ENCODE data around the gene FEZ2. TPM values are rescaled to one million over a fixed set of nuclear protein-coding genes. Genes with fewer than 3 reads are reported as not detected.

FEZ2 gene
- total RNA-seq, 1 experiment from 2014 or later: 16.9 TPM

- H3K4me3 ChIP-seq (ENCODE audit: insufficient read depth, low read depth, low read length): no peak overlapping the region
- H3K36me3 ChIP-seq (replicated peaks; ENCODE audit: control insufficient read depth, insufficient read depth, low read length): peaks cover 19% of the 10 kb centered on the region
- H3K27me3 ChIP-seq (ENCODE audit: control insufficient read depth, insufficient read depth, low read length): no peaks in the 10 kb centered on the region
- no peak for DNase-seq
Observed at GRCh38 chr2:36516136-36516870, 81.7 kb downstream of the FEZ2 start.

- no peaks in the 10 kb centered on the region for H3K27me3 ChIP-seq (ENCODE audit: control insufficient read depth, insufficient read depth, low read length)
- DNase-seq: no peak
- H3K36me3 ChIP-seq (replicated peaks; ENCODE audit: control insufficient read depth, insufficient read depth, low read length): peaks cover 19% of the 10 kb centered on the region
- no peak overlapping the region for H3K4me3 ChIP-seq (ENCODE audit: insufficient read depth, low read depth, low read length)
Observed at GRCh38 chr2:36515538-36515937, 82.4 kb downstream of the FEZ2 start.

- no peak for DNase-seq
- Histone ChIP-seq H3K4me3 (ENCODE audit: insufficient read depth, low read depth, low read length) (no peak overlapping the region), H3K36me3 (replicated peaks; ENCODE audit: control insufficient read depth, insufficient read depth, low read length) (peaks cover 16% of the 10 kb centered on the region), H3K27me3 (ENCODE audit: control insufficient read depth, insufficient read depth, low read length) (no peaks in the 10 kb centered on the region)
Observed at GRCh38 chr2:36513661-36514060, 84.3 kb downstream of the FEZ2 start.

GRCh38 chr2:36512705-36513104, 85.3 kb downstream of the FEZ2 start:
- Histone ChIP-seq H3K4me3 (ENCODE audit: insufficient read depth, low read depth, low read length) (no peak overlapping the region), H3K36me3 (replicated peaks; ENCODE audit: control insufficient read depth, insufficient read depth, low read length) (peaks cover 16% of the 10 kb centered on the region)

GRCh38 chr2:36511858-36512603, 85.9 kb downstream of the FEZ2 start:
- no peaks in the 10 kb centered on the region for H3K27me3 ChIP-seq (ENCODE audit: control insufficient read depth, insufficient read depth, low read length)
- no peak for DNase-seq
- H3K36me3 ChIP-seq (replicated peaks; ENCODE audit: control insufficient read depth, insufficient read depth, low read length): peaks cover 13% of the 10 kb centered on the region
- H3K4me3 ChIP-seq (ENCODE audit: insufficient read depth, low read depth, low read length): no peak overlapping the region

More at GRCh38 chr2:36512705-36513104, 85.3 kb downstream of the FEZ2 start:
- DNase-seq: no peak
- no peaks in the 10 kb centered on the region for H3K27me3 ChIP-seq (ENCODE audit: control insufficient read depth, insufficient read depth, low read length)

GRCh38 chr2:36509075-36509474, 88.9 kb downstream of the FEZ2 start:
- H3K36me3 ChIP-seq (replicated peaks; ENCODE audit: control insufficient read depth, insufficient read depth, low read length): peaks cover 9% of the 10 kb centered on the region
- H3K4me3 ChIP-seq (ENCODE audit: insufficient read depth, low read depth, low read length): no peak overlapping the region
- no peaks in the 10 kb centered on the region for H3K27me3 ChIP-seq (ENCODE audit: control insufficient read depth, insufficient read depth, low read length)
- no peak for DNase-seq

- Histone ChIP-seq H3K36me3 (replicated peaks; ENCODE audit: control insufficient read depth, insufficient read depth, low read length) (peaks cover 3% of the 10 kb centered on the region), H3K4me3 (ENCODE audit: insufficient read depth, low read depth, low read length) (no peak overlapping the region)
Observed at GRCh38 chr2:36507408-36507812, 90.6 kb downstream of the FEZ2 start.

More at GRCh38 chr2:36507408-36507812, 90.6 kb downstream of the FEZ2 start:
- peak; percentile 78 for DNase-seq
- no peaks in the 10 kb centered on the region for H3K27me3 ChIP-seq (ENCODE audit: control insufficient read depth, insufficient read depth, low read length)

Other genes starting within 250 kb of the FEZ2 start
- gene CRIM1, start 242.4 kb downstream of the FEZ2 start, total RNA-seq (2014; rRNA removed; shearing (Covaris generic)): 19.0 and 21.4 TPM in 2 replicates
- 0.52 TPM in 1 of 2 replicates, not detected in the other for gene VIT, start 98.5 kb upstream of the FEZ2 start, total RNA-seq (2014; rRNA removed; shearing (Covaris generic))